H9 (cell line): Measurements from ENCODE around the gene C1orf116. TPM values are rescaled to one million over a fixed set of nuclear protein-coding genes. Genes with fewer than 3 reads are reported as not detected.

Source experiments
- DNase-seq: peaks from one replicate; pipeline ENCODE4 v3.0.0-alpha.2; 2017
- H2AFZ ChIP-seq: one replicate; pipeline ENCODE4 v1.6.1; 2013; ENCODE audit warnings: mild to moderate bottlenecking, low read length, control low read depth, moderate library complexity
- H2AK5ac ChIP-seq: 2 replicates; pipeline ENCODE4 v1.6.1; 2013; ENCODE audit warnings: low read length, control low read depth, mixed read lengths; ENCODE audit not compliant: insufficient read length
- H2BK120ac ChIP-seq: one replicate; pipeline ENCODE4 v1.6.1; 2013; ENCODE audit warnings: low read depth, mild to moderate bottlenecking, low read length, control low read depth, inconsistent platforms; ENCODE audit not compliant: poor library complexity, severe bottlenecking
- H2BK12ac ChIP-seq: 2 replicates; pipeline ENCODE4 v1.6.1; 2013; ENCODE audit warnings: low read length, control low read depth, mixed read lengths, low read depth; ENCODE audit not compliant: insufficient read length
- H2BK15ac ChIP-seq: 2 replicates; pipeline ENCODE4 v1.6.1; 2013; ENCODE audit warnings: low read depth, low read length, control low read depth
- H2BK20ac ChIP-seq: one replicate; pipeline ENCODE4 v1.6.1; 2013; ENCODE audit warnings: low read depth, mild to moderate bottlenecking, low read length, control low read depth, inconsistent platforms; ENCODE audit not compliant: poor library complexity, severe bottlenecking
- H2BK5ac ChIP-seq: 2 replicates; pipeline ENCODE4 v1.6.1; 2013; ENCODE audit warnings: low read length, control low read depth, mixed read lengths; ENCODE audit not compliant: insufficient read length
- H3K14ac ChIP-seq: 2 replicates; pipeline ENCODE4 v1.6.1; 2013; ENCODE audit warnings: low read length, control low read depth; ENCODE audit not compliant: insufficient read depth
- H3K18ac ChIP-seq: 2 replicates; pipeline ENCODE4 v1.6.1; 2013; ENCODE audit warnings: low read depth, mild to moderate bottlenecking, mixed read lengths, low read length, control low read depth; ENCODE audit not compliant: insufficient read length
- H3K23ac ChIP-seq: 2 replicates; pipeline ENCODE4 v1.6.1; 2013; ENCODE audit warnings: low read length, control low read depth, mixed read lengths, low read depth; ENCODE audit not compliant: insufficient read length
- H3K23me2 ChIP-seq: 2 replicates; pipeline ENCODE4 v1.6.1; 2013; ENCODE audit warnings: low read depth, mild to moderate bottlenecking, mixed read lengths, low read length, control low read depth; ENCODE audit not compliant: insufficient read length, poor library complexity, severe bottlenecking
- H3K27ac ChIP-seq: 2 replicates; pipeline ENCODE4 v1.5.1; 2013; ENCODE audit warnings: low read length, control low read depth, mixed read lengths, low read depth; ENCODE audit not compliant: insufficient read length
- H3K27me3 ChIP-seq: 2 replicates; pipeline ENCODE4 v1.6.1; 2013; ENCODE audit warnings: low read length, control low read depth, inconsistent platforms; ENCODE audit not compliant: insufficient read depth
- H3K4ac ChIP-seq: 2 replicates; pipeline ENCODE4 v1.6.1; 2013; ENCODE audit warnings: low read depth, mild to moderate bottlenecking, control low read depth, inconsistent platforms, low read length, moderate library complexity
- H3K4me1 ChIP-seq: 2 replicates; pipeline ENCODE4 v1.6.1; 2013; ENCODE audit warnings: low read length, control low read depth, inconsistent platforms; ENCODE audit not compliant: insufficient read depth
- H3K4me2 ChIP-seq: 2 replicates; pipeline ENCODE4 v1.6.1; 2013; ENCODE audit warnings: low read length, control low read depth, mixed read lengths; ENCODE audit not compliant: insufficient read length, insufficient read depth
- H3K56ac ChIP-seq: 2 replicates; pipeline ENCODE4 v1.6.1; 2013; ENCODE audit warnings: low read depth, mild to moderate bottlenecking, mixed read lengths, low read length, control low read depth; ENCODE audit not compliant: insufficient read length
- H3K79me1 ChIP-seq: 2 replicates; pipeline ENCODE4 v1.6.1; 2013; ENCODE audit warnings: low read depth, mild to moderate bottlenecking, moderate library complexity, low read length, control low read depth, inconsistent platforms; ENCODE audit not compliant: insufficient read depth, poor library complexity, severe bottlenecking
- H3K79me2 ChIP-seq: 2 replicates; pipeline ENCODE4 v1.6.1; 2013; ENCODE audit warnings: low read length, control low read depth, inconsistent platforms; ENCODE audit not compliant: insufficient read depth
- H3K9ac ChIP-seq: 2 replicates; pipeline ENCODE4 v1.6.1; 2013; ENCODE audit warnings: low read length, control low read depth, mixed read lengths; ENCODE audit not compliant: insufficient read length; ENCODE audit errors: extremely low read depth
- H3K9me3 ChIP-seq: one replicate; pipeline ENCODE4 v1.6.1; 2013; ENCODE audit warnings: low read depth, low read length, inconsistent platforms; ENCODE audit not compliant: control insufficient read depth
- H3T11ph ChIP-seq: one replicate; pipeline ENCODE4 v1.6.1; 2013; ENCODE audit warnings: mild to moderate bottlenecking, low read length, control low read depth, inconsistent platforms
- H4K20me1 ChIP-seq: one replicate; pipeline ENCODE4 v1.6.1; 2013; ENCODE audit not compliant: control insufficient read depth, insufficient read length, insufficient read depth
- H4K5ac ChIP-seq: 2 replicates; pipeline ENCODE4 v1.6.1; 2013; ENCODE audit warnings: low read depth, mild to moderate bottlenecking, mixed read lengths, low read length, control low read depth; ENCODE audit not compliant: insufficient read length
- H4K8ac ChIP-seq: replicated peaks from 2 replicates; pipeline ENCODE4 v1.6.1; 2013; ENCODE audit warnings: low read length, control low read depth, mixed read lengths, low read depth; ENCODE audit not compliant: insufficient read length
- H4K91ac ChIP-seq: 2 replicates; pipeline ENCODE4 v1.6.1; 2013; ENCODE audit warnings: low read depth, mild to moderate bottlenecking, moderate library complexity, mixed read lengths, low read length, control low read depth; ENCODE audit not compliant: insufficient read length
- H3K27ac Mint-ChIP-seq, 3 experiments: 2 replicates in 2 of 3; 3 replicates in 1 of 3; pipeline ENCODE4 v1.8.0; 2020 to 2021; ENCODE audit warnings: mixed read lengths in 3 of 3, mild to moderate bottlenecking in 1 of 3, moderate library complexity in 1 of 3
- H3K27me3 Mint-ChIP-seq: 2 replicates; pipeline ENCODE4 v1.8.0; 2021; ENCODE audit warnings: low read depth, mild to moderate bottlenecking, moderate library complexity, mixed read lengths
- H3K36me3 Mint-ChIP-seq, 3 experiments: 2 replicates in 2 of 3; 3 replicates in 1 of 3; pipeline ENCODE4 v1.8.0; 2020 to 2021; ENCODE audit warnings: low read depth in 3 of 3, mixed read lengths in 3 of 3; ENCODE audit not compliant: insufficient read depth in 1 of 3
- H3K4me1 Mint-ChIP-seq, 2 experiments: 2 replicates each; pipeline ENCODE4 v1.8.0; 2020; ENCODE audit warnings: mixed read lengths in 2 of 2
- H3K4me3 Mint-ChIP-seq, 2 experiments: 2 replicates in 1 of 2; 3 replicates in 1 of 2; pipeline ENCODE4 v1.8.0; 2020 to 2021; ENCODE audit warnings: mild to moderate bottlenecking in 2 of 2, mixed read lengths in 2 of 2, moderate library complexity in 1 of 2
- H3K9me3 Mint-ChIP-seq, 2 experiments: 2 replicates in 1 of 2; 3 replicates in 1 of 2; pipeline ENCODE4 v1.8.0; 2020; ENCODE audit warnings: mild to moderate bottlenecking in 2 of 2, mixed read lengths in 2 of 2, moderate library complexity in 1 of 2
- WGBS: extraction: QIAGEN DNeasy Blood & Tissue Kit; methylation state at CpG from one replicate; pipeline ENCODE4 v1.1.7; 2013; ENCODE audit warnings: missing lambda C conversion rate, low lambda C conversion rate, mixed read lengths; ENCODE audit not compliant: insufficient read length; ENCODE audit errors: extremely low coverage; 5-methylcytosine and 5-hydroxymethylcytosine counted together
- total RNA-seq: library from RNA; stranded (reverse); gene quantifications from 2 replicates; pipeline ENCODE4 v1.2.1, GENCODE V29; 2021
- TF ChIP-seq, protein P1 (sequence below): fragments of 200-600 bp; sonication (generic); conservative IDR thresholded peaks from 3 replicates; pipeline ENCODE4 v1.8.0; 2021; ENCODE audit warnings: antibody characterized with exemption, mild to moderate bottlenecking

C1orf116 gene
- total RNA-seq, 1 experiment from 2014 or later: 0.48 TPM

- DNase-seq: peak; percentile 55
- H2BK20ac ChIP-seq: no peak overlapping the region
- no peak overlapping the region for H3T11ph ChIP-seq
- Mint-ChIP-seq H3K27ac (peak overlapping the region in 1 of 3 experiments; percentile 31; a peak in 1 of 7 replicates), H3K4me1 (peaks cover 0 to 8% of the 10 kb centered on the region in 2 experiments; a peak in 1 of 4 replicates), H3K27me3 (no peaks in the 10 kb centered on the region), H3K9me3 (no peaks in the 10 kb centered on the region), H3K4me3 (no peak overlapping the region), H3K36me3 (no peaks in the 10 kb centered on the region; a peak in 1 of 7 replicates)
- no peaks in the 10 kb centered on the region for H4K20me1 ChIP-seq
- H2AK5ac ChIP-seq: no peak overlapping the region
- H3K9ac ChIP-seq: no peak overlapping the region
- no peaks in the 10 kb centered on the region for H3K9me3 ChIP-seq
- no peaks in the 10 kb centered on the region for H3K79me1 ChIP-seq
- no peak overlapping the region for H2AFZ ChIP-seq
- no CpG with 5 or more reads among the region's 6 CpGs for WGBS
- no peak overlapping the region for H2BK12ac ChIP-seq
- no peak overlapping the region for H3K27ac ChIP-seq
- H3K14ac ChIP-seq: no peak overlapping the region
- H3K27me3 ChIP-seq: no peaks in the 10 kb centered on the region
- no peak overlapping the region for H3K23ac ChIP-seq
- H2BK120ac ChIP-seq: no peak overlapping the region
- H3K4ac ChIP-seq: no peak overlapping the region
- H3K56ac ChIP-seq: no peak overlapping the region
- H3K4me2 ChIP-seq: no peak overlapping the region
- no peaks in the 10 kb centered on the region for H3K79me2 ChIP-seq
- H3K18ac ChIP-seq: no peak overlapping the region
- TF ChIP-seq, protein P1, sequence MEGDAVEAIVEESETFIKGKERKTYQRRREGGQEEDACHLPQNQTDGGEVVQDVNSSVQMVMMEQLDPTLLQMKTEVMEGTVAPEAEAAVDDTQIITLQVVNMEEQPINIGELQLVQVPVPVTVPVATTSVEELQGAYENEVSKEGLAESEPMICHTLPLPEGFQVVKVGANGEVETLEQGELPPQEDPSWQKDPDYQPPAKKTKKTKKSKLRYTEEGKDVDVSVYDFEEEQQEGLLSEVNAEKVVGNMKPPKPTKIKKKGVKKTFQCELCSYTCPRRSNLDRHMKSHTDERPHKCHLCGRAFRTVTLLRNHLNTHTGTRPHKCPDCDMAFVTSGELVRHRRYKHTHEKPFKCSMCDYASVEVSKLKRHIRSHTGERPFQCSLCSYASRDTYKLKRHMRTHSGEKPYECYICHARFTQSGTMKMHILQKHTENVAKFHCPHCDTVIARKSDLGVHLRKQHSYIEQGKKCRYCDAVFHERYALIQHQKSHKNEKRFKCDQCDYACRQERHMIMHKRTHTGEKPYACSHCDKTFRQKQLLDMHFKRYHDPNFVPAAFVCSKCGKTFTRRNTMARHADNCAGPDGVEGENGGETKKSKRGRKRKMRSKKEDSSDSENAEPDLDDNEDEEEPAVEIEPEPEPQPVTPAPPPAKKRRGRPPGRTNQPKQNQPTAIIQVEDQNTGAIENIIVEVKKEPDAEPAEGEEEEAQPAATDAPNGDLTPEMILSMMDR: peak; percentile 88
- no peaks in the 10 kb centered on the region for H3K23me2 ChIP-seq
- H4K8ac ChIP-seq: no peak overlapping the region
- no peak overlapping the region for H2BK15ac ChIP-seq
- H3K4me1 ChIP-seq: no peaks in the 10 kb centered on the region
- no peak overlapping the region for H2BK5ac ChIP-seq
- H4K91ac ChIP-seq: no peak overlapping the region
- H4K5ac ChIP-seq: no peak overlapping the region
Observed at GRCh38 chr1:207077470-207078377, 45.2 kb upstream of the C1orf116 start.
